Osteoblast (primary cell): ENCODE results near the gene GRK1. TPM values are rescaled to one million over a fixed set of nuclear protein-coding genes. Genes with fewer than 3 reads are reported as not detected.
"Not testable (repeated sequence)": the region's sequence is repeated elsewhere in the genome, so short reads cannot be mapped to it uniquely, and the experiment has no call there.

Experiments used
- DNase-seq: peaks from one replicate; pipeline ENCODE4 v3.0.0; 2011; ENCODE audit warnings: low spot score, mixed read lengths; ENCODE audit not compliant: insufficient read length; ENCODE audit errors: missing footprints
- H2AFZ ChIP-seq: 2 replicates; pipeline ENCODE4 v1.6.0; 2011; ENCODE audit warnings: mild to moderate bottlenecking, low read length
- H3K27ac ChIP-seq: 2 replicates; pipeline ENCODE4 v1.5.1; 2011; ENCODE audit warnings: mild to moderate bottlenecking, low read depth, low read length, moderate library complexity
- H3K27me3 ChIP-seq: 2 replicates; pipeline ENCODE4 v1.6.0; 2012; ENCODE audit warnings: mild to moderate bottlenecking, control low read depth, inconsistent platforms, low read length, moderate library complexity; ENCODE audit not compliant: insufficient read depth
- H3K36me3 ChIP-seq: 2 replicates; pipeline ENCODE4 v1.5.1; 2011; ENCODE audit warnings: mild to moderate bottlenecking, low read length, control low read depth, moderate library complexity; ENCODE audit not compliant: insufficient read depth
- H3K4me1 ChIP-seq: 2 replicates; pipeline ENCODE4 v1.5.1; 2011; ENCODE audit warnings: mild to moderate bottlenecking, low read length, control low read depth, moderate library complexity; ENCODE audit not compliant: insufficient read depth
- H3K4me2 ChIP-seq: 2 replicates; pipeline ENCODE4 v1.6.0; 2011; ENCODE audit warnings: mild to moderate bottlenecking, low read length; ENCODE audit not compliant: insufficient read depth
- H3K4me3 ChIP-seq: fragments of 200-600 bp; sonication (generic); 3 replicates; pipeline ENCODE4 v1.5.1; 2012; ENCODE audit warnings: mild to moderate bottlenecking, low read length, inconsistent platforms; ENCODE audit not compliant: insufficient read depth
- H3K79me2 ChIP-seq: 2 replicates; pipeline ENCODE4 v1.6.0; 2012; ENCODE audit warnings: mild to moderate bottlenecking, low read length, control low read depth, inconsistent platforms; ENCODE audit not compliant: insufficient read depth
- H3K9me3 ChIP-seq: 2 replicates; pipeline ENCODE4 v1.5.1; 2011; ENCODE audit warnings: low read depth, low read length, control low read depth
- H4K20me1 ChIP-seq: 2 replicates; pipeline ENCODE4 v1.6.0; 2012; ENCODE audit warnings: mild to moderate bottlenecking, low read length, control low read depth; ENCODE audit not compliant: insufficient read depth
- CTCF ChIP-seq: IDR thresholded peaks from 2 replicates; pipeline ENCODE4 v1.5.1; 2011; ENCODE audit warnings: mild to moderate bottlenecking, low read depth, low read length, moderate library complexity; ENCODE audit errors: extremely low read depth
- total RNA-seq: library from RNA; depleted of rRNA; stranded (reverse); fragments of >200 nt; gene quantifications from 2 replicates; pipeline ENCODE4 v1.2.3, GENCODE V29; 2012

GRK1 gene
- total RNA-seq, 1 donor, result not detected

- Histone ChIP-seq H3K4me1 (peaks cover 9% of the 10 kb centered on the region), H3K4me3 (no peak overlapping the region), H2AFZ (no peak overlapping the region), H3K9me3 (no peaks in the 10 kb centered on the region), H3K27me3 (peaks cover 10% of the 10 kb centered on the region), H3K4me2 (no peak overlapping the region), H3K36me3 (no peaks in the 10 kb centered on the region), H3K79me2 (no peaks in the 10 kb centered on the region), H3K27ac (no peak overlapping the region), H4K20me1 (no peaks in the 10 kb centered on the region)
- DNase-seq, result no peak
- no peak for TF ChIP-seq CTCF
Measured at GRCh38 chr13:113745059-113745458, 78.0 kb downstream of the GRK1 start.

- not testable (repeated sequence) for H3K36me3 ChIP-seq, H4K20me1 ChIP-seq, H3K4me1 ChIP-seq, H3K27ac ChIP-seq, H3K27me3 ChIP-seq, DNase-seq, H2AFZ ChIP-seq, H3K9me3 ChIP-seq, H3K79me2 ChIP-seq, H3K4me2 ChIP-seq, H3K4me3 ChIP-seq
Measured at GRCh38 chr13:113745500-113746142, 78.6 kb downstream of the GRK1 start.

GRCh38 chr13:113746143-113746525 is 79.1 kb downstream of the GRK1 start:
- no peak overlapping the region for H3K27ac ChIP-seq
- no peak for DNase-seq
- no peaks in the 10 kb centered on the region for H3K36me3 ChIP-seq
- no peak overlapping the region for H2AFZ ChIP-seq
- TF ChIP-seq CTCF, result no peak
- peaks cover 4% of the 10 kb centered on the region for H3K27me3 ChIP-seq
- no peaks in the 10 kb centered on the region for H4K20me1 ChIP-seq
- H3K79me2 ChIP-seq, result no peaks in the 10 kb centered on the region
- no peak overlapping the region for H3K4me3 ChIP-seq
- no peak overlapping the region for H3K4me2 ChIP-seq
- no peaks in the 10 kb centered on the region for H3K9me3 ChIP-seq
- H3K4me1 ChIP-seq, result peaks cover 9% of the 10 kb centered on the region

- Histone ChIP-seq H3K4me2 (no peak overlapping the region), H3K4me3 (no peak overlapping the region), H3K9me3 (no peaks in the 10 kb centered on the region), H3K27me3 (peaks cover 4% of the 10 kb centered on the region), H3K4me1 (peaks cover 9% of the 10 kb centered on the region), H2AFZ (no peak overlapping the region), H4K20me1 (no peaks in the 10 kb centered on the region), H3K36me3 (no peaks in the 10 kb centered on the region), H3K27ac (no peak overlapping the region), H3K79me2 (no peaks in the 10 kb centered on the region)
- no peak for DNase-seq
- no peak for TF ChIP-seq CTCF
Measured at GRCh38 chr13:113746671-113747070, 79.7 kb downstream of the GRK1 start.
